AG04449 (cell line): Measurements from ENCODE around the gene GRIA3.
A peak's percentile ranks its signal among the peaks of the same experiment; 100 is the strongest.

Source experiments
- CTCF ChIA-PET: fragments of 350-600 bp; formaldehyde crosslinking; extraction: SDS; loops from one replicate; lab custom pipeline; 2021; ENCODE audit warnings: antibody characterized with exemption; lab: Yijun Ruan, JAX
- POLR2A ChIA-PET: fragments of 400-600, 350-600 bp; formaldehyde crosslinking; extraction: SDS; loops from one replicate; lab custom pipeline; 2020; ENCODE audit warnings: antibody characterized with exemption, inconsistent platforms; lab: Yijun Ruan, JAX
- DNase-seq: peaks from one replicate; pipeline ENCODE4 v3.0.0-alpha.2; 2010; ENCODE audit warnings: low read depth, low spot score
- H3K4me3 ChIP-seq: 2 replicates; pipeline ENCODE4 v1.5.1; 2011; ENCODE audit warnings: low read depth, mild to moderate bottlenecking, control low read depth, low read length
- CTCF ChIP-seq: IDR thresholded peaks from one replicate; pipeline ENCODE4 v1.5.1; 2011; ENCODE audit warnings: mild to moderate bottlenecking, moderate library complexity, low read length, control low read depth, inconsistent platforms; ENCODE audit not compliant: insufficient read depth; ENCODE audit errors: missing control alignments

GRIA3 gene

GRCh38 chrX:123217077-123217476 lies 33.0 kb downstream of the GRIA3 start:
- POLR2A ChIA-PET: no interaction called here
- DNase-seq: peak; percentile 2
- CTCF ChIA-PET: no interaction called here

GRCh38 chrX:123217728-123218127 lies 33.6 kb downstream of the GRIA3 start:
- ChIA-PET POLR2A (no interaction called here), CTCF (no interaction called here)
- TF ChIP-seq CTCF: no peak
- no peak for DNase-seq
- H3K4me3 ChIP-seq: no peak overlapping the region

More at GRCh38 chrX:123217077-123217476, 33.0 kb downstream of the GRIA3 start:
- TF ChIP-seq CTCF: no peak
- no peak overlapping the region for H3K4me3 ChIP-seq

GRCh38 chrX:123219916-123220315 lies 35.8 kb downstream of the GRIA3 start:
- TF ChIP-seq CTCF: no peak
- no peak for DNase-seq
- H3K4me3 ChIP-seq: no peak overlapping the region
- ChIA-PET CTCF (no interaction called here), POLR2A (no interaction called here)

GRCh38 chrX:123222920-123223319 lies 38.8 kb downstream of the GRIA3 start:
- no peak overlapping the region for H3K4me3 ChIP-seq
- ChIA-PET POLR2A (no interaction called here), CTCF (no interaction called here)
- no peak for DNase-seq
- TF ChIP-seq CTCF: no peak

GRCh38 chrX:123223409-123223808 lies 39.3 kb downstream of the GRIA3 start:
- H3K4me3 ChIP-seq: no peak overlapping the region
- TF ChIP-seq CTCF: no peak
- CTCF ChIA-PET: no interaction called here
- POLR2A ChIA-PET: no interaction called here
- no peak for DNase-seq

- POLR2A ChIA-PET: no interaction called here
- DNase-seq: no peak
- CTCF ChIA-PET: no interaction called here
- no peak for TF ChIP-seq CTCF
- H3K4me3 ChIP-seq: no peak overlapping the region
These were observed 39.8 kb downstream of the GRIA3 start for GRCh38 chrX:123223859-123224258.
